Measurements from ENCODE around the gene APOO.

DNA sequence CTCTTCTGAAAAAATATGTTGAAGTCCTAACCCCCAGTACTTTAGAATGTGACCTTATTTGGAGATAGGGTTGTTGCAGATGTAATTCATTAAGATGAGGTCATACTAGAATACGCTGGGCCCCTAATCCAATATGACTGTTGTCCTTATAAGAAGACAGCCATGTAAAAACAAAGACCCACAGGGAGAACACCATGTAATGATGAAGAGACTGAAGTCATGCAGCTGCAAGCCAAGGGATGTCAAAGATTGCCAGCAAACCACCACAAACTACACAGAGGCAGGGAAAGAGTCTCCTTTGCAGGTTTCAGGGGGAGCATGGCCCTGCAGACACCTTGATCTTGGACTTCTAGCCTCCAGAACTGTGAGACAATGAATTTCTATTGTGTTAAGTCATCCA, 37.5 kb upstream of the APOO start:
- no peak for TF ChIP-seq CTCF (IDR thresholded peaks at IDR 0.05)
- no peak for TF ChIP-seq POLR2A (IDR thresholded peaks at IDR 0.05)
